ENCODE data around the gene ZFAND3.

Gene ZFAND3

GRCh38 chr6:38150021-38150420, 330.5 kb downstream of the ZFAND3 start:
- Histone ChIP-seq H3K36me3 (ENCODE audit: control insufficient read depth, low read depth, low read length) (no peaks in the 10 kb centered on the region), H3K4me1 (ENCODE audit: control insufficient read depth, low read depth, low read length) (peaks cover 4% of the 10 kb centered on the region), H3K27me3 (ENCODE audit: control insufficient read depth, insufficient read depth, low read length) (no peaks in the 10 kb centered on the region), H3K9me3 (ENCODE audit: control insufficient read depth, low read depth, low read length) (no peaks in the 10 kb centered on the region), H3K9ac (ENCODE audit: low read length) (no peak overlapping the region), H3K27ac (ENCODE audit: low read length) (no peak overlapping the region), H3K4me3 (ENCODE audit: low read length) (no peak overlapping the region)

DNA sequence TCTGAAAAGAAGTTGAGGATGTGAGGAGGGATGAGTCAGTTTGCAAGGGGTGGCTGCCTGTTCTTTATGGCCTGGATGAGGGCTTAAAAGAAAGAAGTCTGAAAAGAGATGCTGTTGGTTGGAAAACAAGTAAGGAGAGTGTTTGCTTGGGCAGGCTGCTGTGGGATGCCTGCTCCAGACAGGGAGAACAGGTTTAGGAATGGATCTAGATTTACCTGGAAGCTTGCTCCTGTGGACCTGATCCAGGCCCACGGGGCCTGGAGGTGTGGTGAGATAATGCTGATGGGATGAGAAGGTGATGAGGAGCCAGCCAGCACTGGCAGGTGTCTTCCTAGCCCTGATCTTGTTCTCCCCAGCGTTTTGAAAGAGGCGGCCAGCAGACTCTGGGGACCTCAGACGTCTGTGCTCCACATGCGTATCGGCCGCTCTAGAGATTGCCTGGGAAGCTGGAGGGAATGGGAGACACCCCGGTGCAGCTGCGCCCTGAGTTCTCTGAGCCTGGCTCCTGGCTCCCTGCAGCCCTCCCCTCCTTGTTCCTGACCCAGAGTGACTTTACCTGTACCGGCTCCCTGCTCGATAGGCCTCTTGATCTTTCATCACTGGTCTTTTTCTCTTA, 331.3 kb downstream of the ZFAND3 start:
- Histone ChIP-seq H3K36me3 (ENCODE audit: control insufficient read depth, low read depth, low read length) (no peaks in the 10 kb centered on the region), H3K27ac (ENCODE audit: low read length) (no peak overlapping the region), H3K4me3 (ENCODE audit: low read length) (no peak overlapping the region), H3K9ac (ENCODE audit: low read length) (no peak overlapping the region), H3K4me1 (ENCODE audit: control insufficient read depth, low read depth, low read length) (peaks cover 2% of the 10 kb centered on the region), H3K27me3 (ENCODE audit: control insufficient read depth, insufficient read depth, low read length) (no peaks in the 10 kb centered on the region), H3K9me3 (ENCODE audit: control insufficient read depth, low read depth, low read length) (no peaks in the 10 kb centered on the region)

DNA sequence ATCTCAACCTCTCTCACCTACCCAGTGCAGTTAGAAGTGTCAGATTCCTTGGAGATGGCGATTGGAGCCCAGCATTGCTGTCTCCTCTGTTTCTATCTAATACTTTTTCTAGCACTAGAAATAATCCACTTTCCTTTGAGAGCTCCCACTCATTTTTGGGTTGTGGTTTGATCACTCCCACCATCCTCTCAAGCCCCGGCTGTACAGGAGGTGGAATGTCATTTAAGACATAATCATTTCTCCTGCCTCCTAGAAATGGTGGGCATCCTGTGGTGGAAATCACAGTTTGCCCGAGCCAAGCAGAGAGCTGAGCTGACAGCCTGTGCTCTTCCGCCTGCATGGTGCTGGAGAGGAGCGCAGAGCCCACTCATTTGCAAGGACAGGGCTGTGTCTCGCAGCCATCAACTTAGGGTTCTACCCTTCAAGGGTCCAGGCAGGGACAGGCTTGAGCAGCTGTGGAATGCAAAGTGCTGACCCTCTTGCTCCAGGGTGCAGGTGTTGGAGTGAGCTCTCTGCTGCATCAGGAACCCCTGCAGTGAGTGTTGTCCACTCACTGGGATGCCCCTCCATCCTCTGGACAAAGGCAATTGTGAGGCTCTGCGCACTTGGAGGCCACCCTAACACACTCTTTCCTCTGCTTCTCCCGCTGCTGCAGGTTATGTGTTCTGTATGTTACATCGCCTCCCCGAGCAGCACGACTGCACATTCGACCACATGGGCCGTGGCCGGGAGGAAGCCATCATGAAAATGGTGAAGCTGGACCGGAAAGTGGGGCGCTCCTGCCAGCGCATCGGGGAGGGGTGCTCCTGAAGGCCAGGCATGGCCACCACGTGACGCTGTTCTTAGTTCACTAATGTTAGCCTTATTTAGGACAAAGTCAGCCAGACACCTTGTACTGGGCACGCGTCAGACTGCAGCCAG, 332.3 kb downstream of the ZFAND3 start:
- peaks cover 2% of the 10 kb centered on the region for H3K4me1 ChIP-seq (ENCODE audit: control insufficient read depth, low read depth, low read length)
- H3K4me3 ChIP-seq (ENCODE audit: low read length) = no peak overlapping the region

GRCh38 chr6:38152620-38153019, 333.1 kb downstream of the ZFAND3 start:
- H3K4me1 ChIP-seq (ENCODE audit: control insufficient read depth, low read depth, low read length) = peaks cover 2% of the 10 kb centered on the region
- no peak overlapping the region for H3K27ac ChIP-seq (ENCODE audit: low read length)
- H3K9ac ChIP-seq (ENCODE audit: low read length) = no peak overlapping the region
- H3K27me3 ChIP-seq (ENCODE audit: control insufficient read depth, insufficient read depth, low read length) = no peaks in the 10 kb centered on the region
- no peaks in the 10 kb centered on the region for H3K9me3 ChIP-seq (ENCODE audit: control insufficient read depth, low read depth, low read length)
- H3K36me3 ChIP-seq (ENCODE audit: control insufficient read depth, low read depth, low read length) = no peaks in the 10 kb centered on the region
- H3K4me3 ChIP-seq (ENCODE audit: low read length) = no peak overlapping the region

More for the DNA sequence above, 332.3 kb downstream of the ZFAND3 start:
- no peaks in the 10 kb centered on the region for H3K36me3 ChIP-seq (ENCODE audit: control insufficient read depth, low read depth, low read length)
- H3K27ac ChIP-seq (ENCODE audit: low read length) = no peak overlapping the region
- H3K27me3 ChIP-seq (ENCODE audit: control insufficient read depth, insufficient read depth, low read length) = no peaks in the 10 kb centered on the region
- no peak overlapping the region for H3K9ac ChIP-seq (ENCODE audit: low read length)
- H3K9me3 ChIP-seq (ENCODE audit: control insufficient read depth, low read depth, low read length) = no peaks in the 10 kb centered on the region

DNA sequence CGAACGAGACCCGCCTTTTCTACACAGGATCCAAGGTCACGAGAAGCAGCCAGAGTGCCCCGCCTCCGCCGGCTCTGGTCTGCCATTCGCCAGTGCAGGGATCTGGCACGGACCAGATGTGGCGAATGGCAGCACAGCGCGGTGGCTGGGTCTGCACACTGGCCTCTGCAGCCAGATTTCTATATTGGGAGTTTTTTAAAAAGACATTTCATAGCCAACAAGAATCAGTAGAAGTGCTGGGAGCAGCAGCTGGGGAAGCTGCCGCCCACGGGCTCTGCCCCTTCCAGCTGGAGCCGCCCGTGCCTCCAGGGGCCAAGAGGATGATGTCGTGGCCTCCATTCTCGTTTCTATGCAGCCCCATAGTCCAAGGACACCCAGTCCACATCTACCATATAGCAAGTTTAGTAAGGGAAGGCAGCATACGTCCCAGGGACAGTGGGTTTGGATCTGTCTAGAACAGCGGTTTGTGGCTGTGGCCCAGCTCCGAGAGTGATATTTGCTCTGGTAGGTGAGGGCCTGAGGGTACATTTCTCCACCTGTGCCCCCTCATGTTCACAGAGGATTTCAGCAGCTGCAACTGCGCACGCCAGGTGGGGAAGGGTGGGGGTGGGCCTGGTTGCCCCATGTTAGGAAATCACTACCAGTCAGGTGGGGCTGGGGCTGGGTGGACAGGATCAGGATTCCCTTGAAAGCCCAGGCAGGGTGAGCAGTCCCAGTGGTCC, 333.7 kb downstream of the ZFAND3 start:
- Histone ChIP-seq H3K9ac (ENCODE audit: low read length) (no peak overlapping the region), H3K4me3 (ENCODE audit: low read length) (no peak overlapping the region), H3K36me3 (ENCODE audit: control insufficient read depth, low read depth, low read length) (no peaks in the 10 kb centered on the region), H3K4me1 (ENCODE audit: control insufficient read depth, low read depth, low read length) (peaks cover 2% of the 10 kb centered on the region), H3K27ac (ENCODE audit: low read length) (no peak overlapping the region), H3K27me3 (ENCODE audit: control insufficient read depth, insufficient read depth, low read length) (no peaks in the 10 kb centered on the region), H3K9me3 (ENCODE audit: control insufficient read depth, low read depth, low read length) (no peaks in the 10 kb centered on the region)

DNA sequence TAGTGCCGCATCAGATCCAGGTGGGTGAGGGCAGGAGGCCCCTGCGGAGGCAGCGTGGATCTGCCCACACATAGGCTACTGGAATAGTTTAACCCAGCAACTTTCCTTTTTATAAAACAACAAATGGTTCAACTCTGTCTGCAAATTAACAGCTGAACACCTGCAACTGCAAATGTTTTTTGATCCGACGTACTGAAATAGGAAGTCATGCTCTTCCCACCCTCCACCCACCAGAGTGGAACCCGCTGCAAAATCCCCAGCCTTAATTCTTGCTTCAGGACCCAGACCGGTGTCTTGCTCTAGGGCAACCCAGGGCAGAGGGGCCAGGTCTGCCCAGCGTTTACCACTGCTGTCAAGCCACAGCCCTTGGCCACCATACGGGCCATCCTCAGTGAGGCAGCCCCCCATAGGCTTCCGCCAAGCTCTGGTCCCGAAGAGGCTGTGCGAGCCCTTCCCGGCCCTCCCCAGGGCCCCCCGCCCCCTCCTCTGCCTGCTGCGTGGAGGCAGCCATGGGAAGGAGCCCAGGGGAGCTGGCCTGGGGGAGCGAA, 334.3 kb downstream of the ZFAND3 start:
- Histone ChIP-seq H3K27ac (ENCODE audit: low read length) (no peak overlapping the region), H3K9ac (ENCODE audit: low read length) (no peak overlapping the region), H3K4me3 (ENCODE audit: low read length) (no peak overlapping the region), H3K4me1 (ENCODE audit: control insufficient read depth, low read depth, low read length) (no peaks in the 10 kb centered on the region), H3K36me3 (ENCODE audit: control insufficient read depth, low read depth, low read length) (no peaks in the 10 kb centered on the region), H3K9me3 (ENCODE audit: control insufficient read depth, low read depth, low read length) (no peaks in the 10 kb centered on the region), H3K27me3 (ENCODE audit: control insufficient read depth, insufficient read depth, low read length) (no peaks in the 10 kb centered on the region)

DNA sequence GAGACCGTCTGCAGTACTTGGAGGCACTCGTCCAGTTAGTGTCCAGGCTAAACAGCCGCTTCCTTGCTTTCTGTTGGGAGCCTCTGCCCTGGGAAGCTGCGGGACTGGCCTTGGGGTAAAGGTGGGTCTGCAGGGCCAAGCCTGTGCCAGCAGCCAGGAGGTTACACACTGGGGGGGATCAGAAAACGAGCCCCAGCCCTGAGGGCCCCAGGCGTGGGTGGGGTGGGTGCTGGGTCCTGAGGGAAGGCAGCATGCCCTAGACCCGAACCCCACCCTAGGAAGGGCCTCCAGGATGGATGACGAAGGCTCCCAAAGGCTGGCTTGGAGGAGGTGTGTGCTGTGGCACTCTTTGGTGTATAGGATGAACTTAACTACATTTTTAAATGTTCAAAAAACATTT, 335.2 kb downstream of the ZFAND3 start:
- Histone ChIP-seq H3K4me3 (ENCODE audit: low read length) (no peak overlapping the region), H3K27me3 (ENCODE audit: control insufficient read depth, insufficient read depth, low read length) (no peaks in the 10 kb centered on the region), H3K4me1 (ENCODE audit: control insufficient read depth, low read depth, low read length) (no peaks in the 10 kb centered on the region), H3K9ac (ENCODE audit: low read length) (no peak overlapping the region), H3K9me3 (ENCODE audit: control insufficient read depth, low read depth, low read length) (no peaks in the 10 kb centered on the region), H3K27ac (ENCODE audit: low read length) (no peak overlapping the region), H3K36me3 (ENCODE audit: control insufficient read depth, low read depth, low read length) (no peaks in the 10 kb centered on the region)

GRCh38 chr6:38155144-38155543, 335.6 kb downstream of the ZFAND3 start:
- H3K27ac ChIP-seq (ENCODE audit: low read length) = no peak overlapping the region
- no peak overlapping the region for H3K4me3 ChIP-seq (ENCODE audit: low read length)
- H3K4me1 ChIP-seq (ENCODE audit: control insufficient read depth, low read depth, low read length) = no peaks in the 10 kb centered on the region
- H3K27me3 ChIP-seq (ENCODE audit: control insufficient read depth, insufficient read depth, low read length) = no peaks in the 10 kb centered on the region
- H3K9me3 ChIP-seq (ENCODE audit: control insufficient read depth, low read depth, low read length) = no peaks in the 10 kb centered on the region
- no peak overlapping the region for H3K9ac ChIP-seq (ENCODE audit: low read length)
- no peaks in the 10 kb centered on the region for H3K36me3 ChIP-seq (ENCODE audit: control insufficient read depth, low read depth, low read length)

DNA sequence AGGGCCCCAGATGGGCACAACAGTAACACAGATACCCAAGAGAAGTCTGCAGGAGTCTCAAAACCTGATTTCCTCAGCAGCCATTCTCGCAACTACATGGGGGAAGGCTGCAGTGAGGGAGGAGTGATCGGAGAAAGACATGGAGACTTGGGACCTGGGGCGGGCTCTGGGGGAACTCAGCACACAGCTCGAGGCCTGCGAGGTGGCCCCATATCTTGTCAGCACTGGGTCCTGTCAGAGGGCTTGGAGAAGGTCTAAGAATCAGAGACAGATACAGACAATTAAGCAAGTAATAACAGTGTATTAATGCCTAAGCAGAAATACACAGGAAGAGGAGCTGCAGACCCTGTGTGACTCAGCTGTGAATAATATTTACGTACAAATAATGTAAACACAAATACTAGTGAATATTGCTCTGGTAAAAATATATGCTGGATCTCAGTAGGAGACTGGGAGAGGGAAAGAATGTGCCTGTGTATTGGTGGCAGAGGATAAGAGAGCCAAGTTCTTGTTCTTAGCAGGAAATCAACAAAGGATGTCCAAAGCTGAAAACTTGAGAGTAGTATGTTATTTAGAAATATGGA, 336.2 kb downstream of the ZFAND3 start:
- H3K36me3 ChIP-seq (ENCODE audit: control insufficient read depth, low read depth, low read length) = no peaks in the 10 kb centered on the region
- no peaks in the 10 kb centered on the region for H3K9me3 ChIP-seq (ENCODE audit: control insufficient read depth, low read depth, low read length)
- H3K27me3 ChIP-seq (ENCODE audit: control insufficient read depth, insufficient read depth, low read length) = no peaks in the 10 kb centered on the region
- no peaks in the 10 kb centered on the region for H3K4me1 ChIP-seq (ENCODE audit: control insufficient read depth, low read depth, low read length)
- no peak overlapping the region for H3K27ac ChIP-seq (ENCODE audit: low read length)
- no peak overlapping the region for H3K4me3 ChIP-seq (ENCODE audit: low read length)
- no peak overlapping the region for H3K9ac ChIP-seq (ENCODE audit: low read length)

DNA sequence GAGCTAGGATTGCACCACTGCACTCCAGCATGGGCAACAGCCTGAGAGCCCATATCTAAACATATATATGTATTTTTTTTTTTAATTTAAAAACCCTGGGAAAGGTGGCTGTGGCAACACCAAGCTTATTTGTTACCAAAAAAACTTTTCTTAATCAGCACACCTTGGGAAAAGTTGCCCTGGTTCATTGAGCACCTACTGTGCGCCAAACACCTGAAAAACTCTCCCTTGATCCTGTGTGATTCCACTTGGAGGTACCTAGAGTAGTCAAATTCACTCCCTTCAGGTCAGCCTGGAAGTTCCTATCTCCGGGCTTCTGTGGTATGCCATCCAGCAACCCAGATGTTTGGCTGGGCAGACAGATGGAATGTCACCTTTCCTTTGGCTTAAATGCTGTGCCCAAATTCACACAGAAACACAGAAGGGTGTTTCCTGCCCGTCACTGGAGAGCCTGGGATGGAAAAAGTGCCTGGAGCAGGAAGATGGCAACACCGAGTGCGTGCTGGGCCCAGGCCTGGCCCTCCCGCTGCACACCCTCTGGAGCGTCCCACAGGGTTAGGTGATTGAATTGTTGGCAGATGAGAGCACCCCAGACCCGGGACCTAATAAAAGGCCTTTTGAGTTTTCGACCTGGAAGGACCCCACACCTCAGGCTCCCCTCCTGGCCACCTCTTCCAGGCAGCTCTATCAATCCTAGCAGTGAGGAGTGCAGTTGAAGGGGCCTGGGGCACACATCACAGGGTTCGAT, 337.5 kb downstream of the ZFAND3 start:
- H3K9me3 ChIP-seq (ENCODE audit: control insufficient read depth, low read depth, low read length) = no peaks in the 10 kb centered on the region
- no peak overlapping the region for H3K9ac ChIP-seq (ENCODE audit: low read length)
- no peaks in the 10 kb centered on the region for H3K27me3 ChIP-seq (ENCODE audit: control insufficient read depth, insufficient read depth, low read length)
- no peak overlapping the region for H3K27ac ChIP-seq (ENCODE audit: low read length)
- no peak overlapping the region for H3K4me3 ChIP-seq (ENCODE audit: low read length)
- no peaks in the 10 kb centered on the region for H3K36me3 ChIP-seq (ENCODE audit: control insufficient read depth, low read depth, low read length)
- H3K4me1 ChIP-seq (ENCODE audit: control insufficient read depth, low read depth, low read length) = no peaks in the 10 kb centered on the region

Measured in iPS-18a (cell line).